Adrenal gland (tissue), 12 donors: ENCODE data around the gene PKP3. TPM values are rescaled to one million over a fixed set of nuclear protein-coding genes. Genes with fewer than 3 reads are reported as not detected.

Experiments
- DNase-seq, 7 donors: peaks; one replicate each; pipeline ENCODE4 v3.0.0-alpha.2; 2019 to 2020
- H3K27ac ChIP-seq, 5 donors: fragments of 200-600 bp; sonication (generic) in 4 of 5; 1 replicate in 3 of 5; 2 replicates in 2 of 5; pipeline versions ENCODE4 v1.5.1 to v1.8.0; 2016 to 2020; ENCODE audit warnings: mild to moderate bottlenecking in 1 of 5
- H3K27me3 ChIP-seq: fragments of 200-600 bp; 2 replicates; pipeline ENCODE4 v1.8.0; 2021
- H3K36me3 ChIP-seq, 2 donors: fragments of 200-600 bp; replicated peaks in 1 of 2; 1 replicate in 1 of 2; 2 replicates in 1 of 2; pipeline versions ENCODE4 v1.5.1 to v1.8.0; 2018 to 2022
- H3K4me1 ChIP-seq, 2 donors: fragments of 200-600 bp; replicated peaks in 1 of 2; 1 replicate in 1 of 2; 2 replicates in 1 of 2; pipeline versions ENCODE4 v1.5.1 to v1.8.0; 2018 to 2021
- H3K4me3 ChIP-seq, 4 donors: fragments of 200-600 bp; sonication (generic) in 3 of 4; one replicate each; pipeline ENCODE4 v1.5.1; 2016 to 2018
- H3K9me3 ChIP-seq, 3 donors: fragments of 200-600 bp; sonication (generic) in 1 of 3; replicated peaks in 1 of 3; 1 replicate in 2 of 3; 2 replicates in 1 of 3; pipeline versions ENCODE4 v1.5.1 to v1.8.0; 2016 to 2021
- CTCF ChIP-seq, 6 experiments: fragments of 450-650 bp in 4 of 6; fragments of 200-600 bp in 2 of 6; sonication (generic) in 1 of 6; IDR thresholded peaks; 1 replicate in 5 of 6; 2 replicates in 1 of 6; pipeline versions ENCODE4 v1.5.1 to v1.8.0; 2016 to 2021; ENCODE audit warnings: antibody characterized with exemption in 6 of 6, mild to moderate bottlenecking in 2 of 6, moderate library complexity in 1 of 6
- POLR2A ChIP-seq, 2 donors: fragments of 450-650 bp; IDR thresholded peaks; one replicate each; pipeline ENCODE4 v1.6.1; 2017; ENCODE audit warnings: antibody characterized with exemption in 2 of 2, mild to moderate bottlenecking in 2 of 2, moderate library complexity in 1 of 2
- WGBS, 4 donors: extraction: QIAGEN DNeasy Blood & Tissue Kit in 2 of 4; methylation state at CpG; one replicate each; pipeline versions ENCODE4 v1.1.5 to v1.1.7; 2013 to 2017; 5-methylcytosine and 5-hydroxymethylcytosine counted together
- intact Hi-C, 2 donors: fragments of 100-400 bp; cut with DNase I; formaldehyde crosslinking; loops; one replicate each; pipeline versions ENCODE4 v1.14.1 to v1.15.0; 2022 to 2023
- polyA plus RNA-seq, 3 donors: library from polyadenylated mRNA; stranded (reverse); fragments of 200-250 nt in 2 of 3; fragments of 350-450 nt in 1 of 3; fragmentation: Illumina TruSeq in 1 of 3; extraction: RNeasy Lipid Tissue Mini Kit (QIAGEN cat#74804) in 1 of 3; gene quantifications; one replicate each; pipeline ENCODE4 v1.2.3, GENCODE V29; 2013 to 2014
- total RNA-seq, 9 donors: library from RNA; depleted of rRNA in 4 of 9; stranded (reverse); fragments of >200 nt in 4 of 9; fragments of 120-200 nt in 1 of 9; fragmentation: NEBNext Ultra II Directional in 1 of 9; extraction: Animal tissue kit (Norgen Biotek cat#: 25700) in 1 of 9; gene quantifications; one replicate each; pipeline versions ENCODE4 v1.1.0 to v1.2.4, GENCODE V29; 2013 to 2023
- donor health status: healthy with polysubstance abuse.
- donor health status: Bipolar disorder and iron deficiency.
- donor health status: DM: yes; HTN: yes; CAD: no.
- donor health status: DM: no; HTN: no; CAD: no.
- donor health status: DM: no; HTN: no; CAD: no.
- donor health status: DM: yes; HTN: yes; CAD: no.

PKP3 gene
- total and polyA plus RNA-seq, 12 donors, result 0.37 to 0.65 (median 0.55) TPM; not detected in 8

DNA sequence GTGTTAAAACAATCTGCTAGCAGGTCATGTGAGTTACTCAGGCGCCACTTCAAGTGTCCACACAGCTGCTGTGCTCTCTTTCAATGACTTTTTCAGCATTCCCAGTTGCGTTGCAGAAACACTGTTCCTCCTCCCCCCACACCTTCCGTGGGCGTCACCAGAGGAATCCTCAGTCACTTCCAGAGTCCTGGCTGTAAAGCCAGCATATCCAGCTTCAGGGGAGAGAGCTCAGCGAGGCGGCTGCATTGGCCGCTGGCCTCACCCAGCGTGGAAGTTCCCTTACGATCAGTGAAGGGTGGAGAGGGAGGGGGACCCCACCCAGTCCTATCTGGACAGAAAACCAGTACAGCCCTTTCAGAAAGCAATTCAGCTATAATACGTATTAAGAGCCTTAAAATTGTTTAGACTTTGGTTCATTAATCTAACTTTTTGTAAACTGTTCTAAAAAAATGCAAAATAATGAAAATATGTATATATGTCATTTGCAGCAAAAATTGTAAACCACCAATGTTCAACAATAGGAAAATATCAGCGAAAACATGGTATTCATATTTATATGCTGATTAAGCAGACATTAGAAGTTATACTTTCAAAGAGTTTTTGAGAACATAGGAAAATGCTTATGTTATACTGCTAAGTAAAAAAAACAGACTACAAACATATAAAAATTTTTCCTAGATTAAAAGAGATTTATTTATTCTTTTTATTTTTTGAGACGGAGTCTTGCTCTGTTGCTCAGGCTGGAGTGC is 50.6 kb downstream of the PKP3 start:
- intact Hi-C loops, result loop anchor here in 1 of 2 donors (10.0 kb wide), 1 partner anchor 150 kb away; the partner anchor contains the start of gene IFITM5
- no peaks in the 10 kb centered on the region for H3K36me3 ChIP-seq
- TF ChIP-seq CTCF (IDR thresholded peaks at IDR 0.05) (no peak), POLR2A (IDR thresholded peaks at IDR 0.05) (no peak)

DNA sequence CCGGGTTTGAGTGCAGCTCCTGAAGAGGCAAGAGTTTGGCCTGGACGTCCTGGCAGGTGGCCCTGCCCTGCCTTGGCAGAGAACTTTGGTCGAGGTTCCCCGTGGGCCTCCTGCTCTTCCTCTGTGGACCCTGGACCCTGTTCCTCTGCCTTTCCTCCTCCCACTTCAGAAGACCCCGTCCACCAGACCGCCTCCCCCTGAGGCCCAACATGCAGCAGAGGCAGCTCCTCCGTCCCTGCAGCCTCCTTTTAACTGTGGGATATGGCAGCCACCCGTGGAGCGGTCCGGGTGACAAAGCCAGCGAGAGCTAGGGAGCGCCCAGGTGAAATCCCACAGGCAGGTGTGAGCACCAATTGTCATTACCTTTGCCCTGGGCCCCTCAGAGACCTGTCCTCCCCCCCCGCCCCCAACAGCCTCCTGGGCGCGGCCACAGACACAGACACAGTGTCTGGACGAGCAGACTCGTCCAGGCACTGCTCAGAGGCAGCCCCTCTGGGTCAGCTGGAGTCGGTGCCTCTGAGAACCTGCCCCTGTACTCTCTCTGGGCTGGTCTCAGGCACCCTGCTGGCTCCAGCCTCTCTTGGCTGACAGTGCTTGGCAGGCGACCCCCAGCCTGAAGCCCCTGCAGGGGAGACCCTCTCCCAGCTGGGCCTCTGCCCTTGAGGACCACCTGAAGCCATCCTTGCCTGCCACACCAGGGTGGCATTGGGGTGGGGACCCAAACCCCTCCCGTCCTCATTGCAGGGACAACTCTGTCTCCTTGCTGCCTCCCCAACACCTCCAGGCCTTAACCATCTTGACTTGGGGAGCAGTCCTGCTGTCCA is 52.0 kb downstream of the PKP3 start:
- Histone ChIP-seq H3K36me3 (no peaks in the 10 kb centered on the region), H3K4me1 (peaks cover 13 to 17% of the 10 kb centered on the region in 2 donors), H3K27ac (no peak overlapping the region), H3K9me3 (no peaks in the 10 kb centered on the region), H3K27me3 (peaks cover 9% of the 10 kb centered on the region), H3K4me3 (no peak overlapping the region)
- no peak for TF ChIP-seq CTCF (IDR thresholded peaks at IDR 0.05)
- TF ChIP-seq POLR2A (IDR thresholded peaks at IDR 0.05), result no peak
- intact Hi-C loops, result loop anchor here in 1 of 2 donors (10.0 kb wide), 1 partner anchor 151 kb away; the partner anchor contains the start of gene IFITM5
- 69 to 76% (median 70%) methylated on average over 10 to 20 of the region's 20 CpGs for WGBS, 4 donors
- DNase-seq, result no peak

More for the DNA sequence above, 50.6 kb downstream of the PKP3 start:
- no peak overlapping the region for H3K4me3 ChIP-seq
- peak in 1 of 7 donors; percentile 29 for DNase-seq
- peaks cover 9% of the 10 kb centered on the region for H3K27me3 ChIP-seq
- H3K27ac ChIP-seq, result no peak overlapping the region
- 27 to 34% (median 31%) methylated on average over 12 of the region's 12 CpGs for WGBS, 4 donors
- no peaks in the 10 kb centered on the region for H3K9me3 ChIP-seq
- H3K4me1 ChIP-seq, result peaks cover 10 to 13% of the 10 kb centered on the region in 2 donors

GRCh38 chr11:446891-447290 is 52.9 kb downstream of the PKP3 start:
- DNase-seq, result no peak
- peaks cover 17 to 25% of the 10 kb centered on the region in 2 donors for H3K4me1 ChIP-seq
- H3K27ac ChIP-seq, result no peak overlapping the region
- no peaks in the 10 kb centered on the region for H3K9me3 ChIP-seq
- intact Hi-C loops, result loop anchor here in 1 of 2 donors (10.0 kb wide), 1 partner anchor 152 kb away; the partner anchor contains the start of gene IFITM5
- H3K36me3 ChIP-seq, result no peaks in the 10 kb centered on the region
- 71 to 82% (median 76%) methylated on average over 6 to 7 of the region's 7 CpGs for WGBS, 4 donors
- TF ChIP-seq CTCF (IDR thresholded peaks at IDR 0.05), result no peak
- no peak for TF ChIP-seq POLR2A (IDR thresholded peaks at IDR 0.05)
- peaks cover 2% of the 10 kb centered on the region for H3K27me3 ChIP-seq
- H3K4me3 ChIP-seq, result no peak overlapping the region
